K562 (cell line): ENCODE results near the gene PSAP. TPM values are rescaled to one million over a fixed set of nuclear protein-coding genes. Genes with fewer than 3 reads are reported as not detected.
A peak's percentile ranks its signal among the peaks of the same experiment; 100 is the strongest.

ENCODE experiments used
- ARID1B ChIP-seq: fragments of 450-650 bp; IDR thresholded peaks from 2 replicates; pipeline ENCODE4 v1.6.1; 2016; ENCODE audit warnings: antibody characterized with exemption, mild to moderate bottlenecking, inconsistent platforms
- BDP1 ChIP-seq: IDR thresholded peaks from 3 replicates; pipeline ENCODE4 v1.6.1; 2011; ENCODE audit not compliant: insufficient read length, insufficient read depth
- CBX8 ChIP-seq: fragments of 200-600 bp; sonication (generic); IDR thresholded peaks from 2 replicates; pipeline ENCODE4 v1.6.1; 2012; ENCODE audit warnings: borderline replicate concordance, mixed run types, low read depth, mild to moderate bottlenecking, moderate library complexity, mixed read lengths, low read length, control low read depth, inconsistent platforms; ENCODE audit not compliant: poor library complexity, severe bottlenecking; ENCODE audit errors: extremely low read depth
- GTF3C2 ChIP-seq: IDR thresholded peaks from 3 replicates; pipeline ENCODE4 v1.6.1; 2011; ENCODE audit warnings: borderline replicate concordance, mild to moderate bottlenecking, moderate library complexity; ENCODE audit not compliant: insufficient read length; ENCODE audit errors: extremely low read depth
- HOXB6 ChIP-seq: fragments of 250-450 bp; sonication (Bioruptor Pico); IDR thresholded peaks from 2 replicates; pipeline ENCODE4 v1.5.1; 2022; ENCODE audit warnings: mild to moderate bottlenecking, borderline replicate concordance
- MTF1 ChIP-seq: fragments of 250-450 bp; sonication (Bioruptor Pico); IDR thresholded peaks from 2 replicates; pipeline ENCODE4 v1.9.0; 2021; ENCODE audit warnings: moderate library complexity, mild to moderate bottlenecking, inconsistent platforms, borderline replicate concordance
- PHF20 ChIP-seq: fragments of 450-650 bp; IDR thresholded peaks from 2 replicates; pipeline ENCODE4 v1.6.1; 2018; ENCODE audit not compliant: partially characterized antibody
- PHF8 ChIP-seq: fragments of 200-600 bp; sonication (generic); IDR thresholded peaks from 2 replicates; pipeline ENCODE4 v1.6.1; 2012; ENCODE audit warnings: mixed run types, mild to moderate bottlenecking, inconsistent platforms, low read length, moderate library complexity, borderline replicate concordance
- PML ChIP-seq: IDR thresholded peaks from 2 replicates; pipeline ENCODE4 v1.6.1; 2012; ENCODE audit warnings: low read length, inconsistent platforms
- POU5F1 ChIP-seq: fragments of 150-350 bp; IDR thresholded peaks from 2 replicates; pipeline ENCODE4 v1.6.1; 2014; ENCODE audit warnings: borderline replicate concordance, low read length, low read depth, mild to moderate bottlenecking; ENCODE audit not compliant: partially characterized antibody
- TEAD1 ChIP-seq, 2 experiments: fragments of 450-650 bp in 1 of 2; sonication (generic) in 1 of 2; formaldehyde crosslinking; IDR thresholded peaks; 2 replicates each; pipeline versions ENCODE4 v1.4.0 to v1.8.0; 2020 to 2022; ENCODE audit warnings: mild to moderate bottlenecking in 2 of 2, missing genetic modification reagents in 1 of 2
- polyA plus RNA-seq, 8 experiments: library from polyadenylated mRNA; depleted of rRNA in 4 of 8; stranded (reverse) in 5 of 8; unstranded in 3 of 8; fragments of >200 nt; fragmentation: Nextera tagmentation in 2 of 8; fragmentation: Illumina TruSeq in 1 of 8; extraction: Ambion mirVana in 2 of 8; extraction: Trizol in 1 of 8; gene quantifications; 2 replicates each; pipeline versions ENCODE4 v1.2.1 to v1.2.3, GENCODE V29; 2011 to 2014; ENCODE audit warnings: inconsistent platforms in 1 of 8, missing spikeins in 1 of 8
- total RNA-seq, 7 experiments: library from RNA; depleted of rRNA in 6 of 7; stranded (reverse); fragments of >200 nt in 6 of 7; fragmentation: Illumina TruSeq in 2 of 7; extraction: Trizol in 2 of 7; gene quantifications; 2 replicates each; pipeline versions ENCODE4 v1.2.1 to v1.2.3, GENCODE V29; 2011 to 2021; ENCODE audit warnings: low replicate concordance in 1 of 7

PSAP gene
- total and polyA plus RNA-seq, 9 of the 15 experiments (the other 6 are each of a cell fraction or from before 2014, with no cell fraction given), result 245 to 700 (median 429) TPM

- TF ChIP-seq GTF3C2 (no peak), HOXB6 (CRISPR knock-in tag) (0 out of 2 replicates have a peak, but pooled peaks have one; percentile 15), TEAD1 (CRISPR knock-in tag; IDR thresholded peaks at IDR 0.05) (peak; percentile 72 to 88; a peak in 2 of 4 replicates), PHF20 (no peak), MTF1 (no peak; the same call in 1 of the 2 replicates), PML (peak; percentile 42; the same call in 1 of the 2 replicates), ARID1B (peak; percentile 85), BDP1 (no peak), CBX8 (no peak), PHF8 (peak; percentile 60; the same call in 1 of the 2 replicates), POU5F1 (peak; percentile 49)
These were observed 9.4 kb upstream of the PSAP start (continued) for GRCh38 chr10:71860243-71861029.
